ENCODE results near the gene NHLRC4. TPM values are rescaled to one million over a fixed set of nuclear protein-coding genes. Genes with fewer than 3 reads are reported as not detected.

The NHLRC4 gene
- polyA plus RNA-seq, 1 of the 3 experiments (the other 2 are of a cell fraction) = 0.69 TPM

DNA sequence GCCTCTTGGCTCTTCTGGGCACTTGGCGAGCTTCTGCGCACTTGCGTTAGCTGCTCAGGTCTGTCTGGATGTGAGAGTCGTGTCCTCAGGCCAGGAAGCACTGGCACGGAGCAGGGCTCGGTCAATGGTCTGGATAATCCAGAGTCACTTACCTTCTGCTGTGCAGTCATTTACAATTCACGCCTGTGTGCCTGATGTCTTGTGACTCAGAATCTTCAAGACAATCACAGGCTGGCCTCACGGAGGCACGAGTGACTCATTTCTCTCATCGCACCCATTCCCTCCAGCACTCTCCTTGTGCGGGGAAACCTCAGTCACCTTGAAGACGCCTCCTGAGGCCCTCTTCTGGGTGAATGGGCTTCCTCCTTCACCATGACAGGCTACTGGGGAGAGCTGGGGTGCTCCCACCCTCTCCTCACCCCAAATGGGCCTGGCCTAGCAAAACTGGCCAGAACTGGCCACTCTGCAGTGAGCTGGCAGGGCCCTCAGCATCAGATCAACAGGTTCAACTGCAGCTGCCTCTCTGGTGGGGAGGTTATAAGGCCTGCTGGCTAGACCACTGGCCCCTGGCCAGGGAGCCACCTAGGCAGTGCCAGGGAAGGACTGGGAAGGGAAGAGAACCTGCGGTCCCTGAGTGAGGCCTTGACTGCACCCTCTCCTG lies 41.2 kb upstream of the NHLRC4 start:
- peaks cover 11 to 25% of the 10 kb centered on the region in 2 experiments; a peak in 3 of 4 replicates for H3K4me1 ChIP-seq (ENCODE audit: control insufficient read depth in 1 of 2, insufficient read depth in 2 of 2, low read depth in 1 of 2, low read length in 1 of 2)
- H3F3A ChIP-seq (replicated peaks; ENCODE audit: insufficient read depth) = peaks cover 26% of the 10 kb centered on the region
- H3K9me2 ChIP-seq = no peaks in the 10 kb centered on the region
- peaks cover 45% of the 10 kb centered on the region for H3K79me2 ChIP-seq (ENCODE audit: insufficient read depth)
- no peaks in the 10 kb centered on the region for H3K27me3 ChIP-seq (ENCODE audit: insufficient read depth)
- H3K36me3 ChIP-seq (replicated peaks in 1 of 2; ENCODE audit: control insufficient read depth in 1 of 2, insufficient read depth in 2 of 2, low read length in 1 of 2) = peaks cover 0 to 12% of the 10 kb centered on the region in 2 experiments
- peak overlapping the region; percentile 83 to 86; a peak in 3 of 4 replicates for H3K4me3 ChIP-seq (ENCODE audit: low read depth in 2 of 2, low read length in 1 of 2)
- CTCF ChIA-PET = interaction anchor here (1.3 to 2.3 kb wide), 3 partner anchors 12 to 134 kb away, joined by 4 to 9 read pairs (median 5); partner anchors contain the start of gene PIGQ
- peaks cover 36% of the 10 kb centered on the region for H4K20me1 ChIP-seq (ENCODE audit: insufficient read depth)
- peak overlapping the region; percentile 89 for H3K4me2 ChIP-seq
- no peak for DNase-seq
- H3K9me3 ChIP-seq = no peaks in the 10 kb centered on the region
- POLR2A ChIA-PET = interaction anchor here (1.6 kb wide), 1 partner anchor 40 kb away, joined by 6 read pairs; no protein-coding TSS in a partner anchor
- no peak overlapping the region for H2AFZ ChIP-seq (ENCODE audit: low read depth)
- H3K27ac ChIP-seq (ENCODE audit: low read depth in 2 of 2, low read length in 1 of 2) = peak overlapping the region; percentile 72 to 92
- WGBS (ENCODE audit: low lambda C conversion rate) = 45% methylated on average over 12 of the region's 13 CpGs
- TF ChIP-seq, protein P1, sequence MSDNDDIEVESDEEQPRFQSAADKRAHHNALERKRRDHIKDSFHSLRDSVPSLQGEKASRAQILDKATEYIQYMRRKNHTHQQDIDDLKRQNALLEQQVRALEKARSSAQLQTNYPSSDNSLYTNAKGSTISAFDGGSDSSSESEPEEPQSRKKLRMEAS (IDR thresholded peaks at IDR 0.05; ENCODE audit: low read depth) = peak; percentile 81
- TF ChIP-seq POLR2AphosphoS5 (IDR thresholded peaks at IDR 0.05; ENCODE audit: low read depth, low read length) = no peak
- no peak for TF ChIP-seq EZH2phosphoT487 (IDR thresholded peaks at IDR 0.05; ENCODE audit: borderline replicate concordance, low read depth)
- TF ChIP-seq, protein P2, sequence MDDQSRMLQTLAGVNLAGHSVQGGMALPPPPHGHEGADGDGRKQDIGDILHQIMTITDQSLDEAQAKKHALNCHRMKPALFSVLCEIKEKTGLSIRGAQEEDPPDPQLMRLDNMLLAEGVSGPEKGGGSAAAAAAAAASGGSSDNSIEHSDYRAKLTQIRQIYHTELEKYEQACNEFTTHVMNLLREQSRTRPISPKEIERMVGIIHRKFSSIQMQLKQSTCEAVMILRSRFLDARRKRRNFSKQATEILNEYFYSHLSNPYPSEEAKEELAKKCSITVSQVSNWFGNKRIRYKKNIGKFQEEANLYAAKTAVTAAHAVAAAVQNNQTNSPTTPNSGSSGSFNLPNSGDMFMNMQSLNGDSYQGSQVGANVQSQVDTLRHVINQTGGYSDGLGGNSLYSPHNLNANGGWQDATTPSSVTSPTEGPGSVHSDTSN (IDR thresholded peaks at IDR 0.05) = peak; percentile 65; the same call in 1 of the 2 replicates
- TF ChIP-seq RXRA (IDR thresholded peaks at IDR 0.05; ENCODE audit: borderline replicate concordance, low read depth) = no peak
- TF ChIP-seq NRF1 (IDR thresholded peaks at IDR 0.05; ENCODE audit: low read depth, low read length) = no peak
- TF ChIP-seq TAF1 (IDR thresholded peaks at IDR 0.05; ENCODE audit: borderline replicate concordance, low read depth, low read length) = 0 out of 2 replicates have a peak, but pooled peaks have one; percentile 40
- TF ChIP-seq NFIC (IDR thresholded peaks at IDR 0.05; ENCODE audit: borderline replicate concordance) = no peak
- TF ChIP-seq JUND (IDR thresholded peaks at IDR 0.05) = peak; percentile 76; the same call in 1 of the 2 replicates
- peak; percentile 50; the same call in 1 of the 2 replicates for TF ChIP-seq TCF12 (IDR thresholded peaks at IDR 0.05)
- no peak for TF ChIP-seq FOXM1 (IDR thresholded peaks at IDR 0.05; ENCODE audit: low read depth)
- TF ChIP-seq FOSL2 (IDR thresholded peaks at IDR 0.05; ENCODE audit: borderline replicate concordance, low read depth) = peak; percentile 83
- peak overlapping the region; percentile 94; the same call in 1 of the 2 replicates for H3K9ac ChIP-seq

DNA sequence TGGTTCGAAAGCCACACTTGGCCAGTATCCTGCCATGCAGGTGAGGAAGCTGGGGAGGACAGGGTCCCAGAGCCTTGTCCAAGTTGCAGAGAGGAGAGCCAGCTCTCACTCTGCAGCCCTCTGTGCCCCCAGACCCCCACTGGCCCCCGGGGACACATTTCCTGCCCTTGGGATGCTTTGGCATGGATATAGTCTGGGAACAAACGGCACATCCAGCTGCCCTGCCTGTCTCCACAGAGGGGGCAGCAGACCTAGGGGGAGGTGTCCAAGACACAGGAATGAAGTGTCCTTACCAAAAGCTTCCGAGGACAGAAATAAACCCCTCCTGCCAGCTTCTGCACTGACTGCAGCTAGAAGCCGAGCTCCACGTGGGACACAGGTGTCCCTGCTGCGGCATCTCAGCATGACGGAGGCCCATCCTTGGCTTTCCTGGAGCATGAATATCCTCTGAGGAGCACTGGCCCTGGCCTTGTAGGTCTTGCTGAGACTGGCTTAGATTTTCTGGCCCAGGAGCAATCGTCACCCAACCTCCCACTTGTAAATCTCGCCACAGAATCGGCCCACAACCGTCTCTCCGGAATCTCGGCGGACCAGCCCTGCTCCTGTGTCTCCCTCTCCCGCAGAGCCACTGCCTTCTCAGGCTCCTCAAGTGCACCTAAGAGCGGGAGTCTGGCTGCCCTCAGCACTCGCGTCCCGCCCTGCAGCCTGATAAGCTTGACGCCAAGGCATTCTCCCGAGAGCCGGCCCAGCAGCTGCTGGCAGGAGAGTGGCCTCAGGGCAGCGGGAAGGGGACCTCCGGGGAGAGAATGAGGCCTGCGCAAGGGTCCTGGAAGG lies 40.4 kb upstream of the NHLRC4 start:
- peaks cover 53% of the 10 kb centered on the region for H3K79me2 ChIP-seq (ENCODE audit: insufficient read depth)
- peak overlapping the region; percentile 83 to 86 for H3K4me3 ChIP-seq (ENCODE audit: low read depth in 2 of 2, low read length in 1 of 2)
- H3F3A ChIP-seq (replicated peaks; ENCODE audit: insufficient read depth) = peaks cover 26% of the 10 kb centered on the region
- H3K27ac ChIP-seq (ENCODE audit: low read depth in 2 of 2, low read length in 1 of 2) = peak overlapping the region; percentile 72 to 92
- peak overlapping the region; percentile 89 for H3K4me2 ChIP-seq
- 20% methylated on average over 18 of the region's 26 CpGs for WGBS (ENCODE audit: low lambda C conversion rate)
- no peaks in the 10 kb centered on the region for H3K9me2 ChIP-seq
- H3K36me3 ChIP-seq (replicated peaks in 1 of 2; ENCODE audit: control insufficient read depth in 1 of 2, insufficient read depth in 2 of 2, low read length in 1 of 2) = peaks cover 0 to 7% of the 10 kb centered on the region in 2 experiments
- ChIA-PET POLR2A (interaction anchor here (0.5 to 1.6 kb wide), 6 partner anchors 12 to 110 kb away, joined by 3 to 6 read pairs (median 4); partner anchors contain the start of genes METTL26 and RAB11FIP3), CTCF (interaction anchor here (1.0 to 2.3 kb wide), 4 partner anchors 13 to 135 kb away, joined by 3 to 9 read pairs (median 4); partner anchors contain the start of gene PIGQ)
- no peak for DNase-seq
- H3K9ac ChIP-seq = peak overlapping the region; percentile 94
- TF ChIP-seq TEAD4 (IDR thresholded peaks at IDR 0.05; ENCODE audit: borderline replicate concordance, insufficient read depth) = no peak
- TF ChIP-seq FOSL2 (IDR thresholded peaks at IDR 0.05; ENCODE audit: borderline replicate concordance, low read depth) = no peak
- TF ChIP-seq, protein P3, sequence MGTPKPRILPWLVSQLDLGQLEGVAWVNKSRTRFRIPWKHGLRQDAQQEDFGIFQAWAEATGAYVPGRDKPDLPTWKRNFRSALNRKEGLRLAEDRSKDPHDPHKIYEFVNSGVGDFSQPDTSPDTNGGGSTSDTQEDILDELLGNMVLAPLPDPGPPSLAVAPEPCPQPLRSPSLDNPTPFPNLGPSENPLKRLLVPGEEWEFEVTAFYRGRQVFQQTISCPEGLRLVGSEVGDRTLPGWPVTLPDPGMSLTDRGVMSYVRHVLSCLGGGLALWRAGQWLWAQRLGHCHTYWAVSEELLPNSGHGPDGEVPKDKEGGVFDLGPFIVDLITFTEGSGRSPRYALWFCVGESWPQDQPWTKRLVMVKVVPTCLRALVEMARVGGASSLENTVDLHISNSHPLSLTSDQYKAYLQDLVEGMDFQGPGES (IDR thresholded peaks at IDR 0.05; ENCODE audit: low read depth, low read length) = no peak
- no peak for TF ChIP-seq FOXJ3 (CRISPR knock-in tag; IDR thresholded peaks at IDR 0.05)
- TF ChIP-seq SIN3A (IDR thresholded peaks at IDR 0.05; ENCODE audit: borderline replicate concordance, low read depth, low read length) = no peak
- no peak for TF ChIP-seq CHD2 (IDR thresholded peaks at IDR 0.05; ENCODE audit: low read length, partially characterized antibody)
- TF ChIP-seq RFX5 (IDR thresholded peaks at IDR 0.05; ENCODE audit: low read length) = no peak
- TF ChIP-seq NRF1 (IDR thresholded peaks at IDR 0.05; ENCODE audit: low read depth, low read length) = 0 out of 2 replicates have a peak, but pooled peaks have one; percentile 9
- TF ChIP-seq FOXM1 (IDR thresholded peaks at IDR 0.05; ENCODE audit: low read depth) = no peak
- TF ChIP-seq GABPA (IDR thresholded peaks at IDR 0.05; ENCODE audit: low read depth) = no peak
- peak; percentile 62; the same call in 1 of the 2 replicates for TF ChIP-seq MXI1 (IDR thresholded peaks at IDR 0.05; ENCODE audit: low read depth, low read length)
- TF ChIP-seq RCOR1 (IDR thresholded peaks at IDR 0.05; ENCODE audit: low read length) = no peak
- no peaks in the 10 kb centered on the region for H3K9me3 ChIP-seq
- H4K20me1 ChIP-seq (ENCODE audit: insufficient read depth) = peaks cover 43% of the 10 kb centered on the region
- no peak overlapping the region for H2AFZ ChIP-seq (ENCODE audit: low read depth)
- no peaks in the 10 kb centered on the region for H3K27me3 ChIP-seq (ENCODE audit: insufficient read depth)
- H3K4me1 ChIP-seq (ENCODE audit: control insufficient read depth in 1 of 2, insufficient read depth in 2 of 2, low read depth in 1 of 2, low read length in 1 of 2) = peaks cover 11 to 25% of the 10 kb centered on the region in 2 experiments; a peak in 3 of 4 replicates
